Ovary (tissue), 3 donors: ENCODE results near the gene TSC22D2.

Experiments
- CTCF ChIP-seq, 3 donors: fragments of 450-650 bp in 2 of 3; fragments of 200-600 bp in 1 of 3; IDR thresholded peaks; one replicate each; pipeline versions ENCODE4 v1.5.1 to v1.8.0; 2016 to 2022; ENCODE audit warnings: antibody characterized with exemption in 3 of 3, mild to moderate bottlenecking in 1 of 3
- POLR2A ChIP-seq: fragments of 450-650 bp; IDR thresholded peaks from one replicate; pipeline ENCODE4 v1.6.1; 2017; ENCODE audit warnings: antibody characterized with exemption, mild to moderate bottlenecking, moderate library complexity
- donor health status: DM: no; HTN: no; CAD: no.

DNA sequence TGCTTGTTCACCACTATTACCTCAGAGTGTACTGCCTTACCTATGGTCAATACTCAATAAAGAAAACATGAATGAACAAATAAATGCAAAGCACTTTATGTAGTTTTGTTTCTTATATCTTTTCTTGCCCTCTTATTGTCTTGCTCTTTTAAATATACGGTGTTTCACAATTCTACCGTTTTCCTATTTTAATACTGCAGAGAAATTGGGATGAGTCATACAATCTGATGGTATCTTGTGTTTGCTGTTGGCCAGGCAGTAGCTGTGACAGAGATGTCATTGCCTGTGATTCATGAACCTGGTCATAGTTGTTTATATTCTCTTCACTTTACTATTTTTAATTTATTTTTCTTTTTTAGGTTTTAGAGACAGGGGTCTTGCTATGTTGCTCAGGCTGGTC is 89.9 kb downstream of the TSC22D2 start:
- no peak for TF ChIP-seq CTCF (IDR thresholded peaks at IDR 0.05)
- no peak for TF ChIP-seq POLR2A
